ENCODE data around the gene OPCML.

OPCML gene

DNA sequence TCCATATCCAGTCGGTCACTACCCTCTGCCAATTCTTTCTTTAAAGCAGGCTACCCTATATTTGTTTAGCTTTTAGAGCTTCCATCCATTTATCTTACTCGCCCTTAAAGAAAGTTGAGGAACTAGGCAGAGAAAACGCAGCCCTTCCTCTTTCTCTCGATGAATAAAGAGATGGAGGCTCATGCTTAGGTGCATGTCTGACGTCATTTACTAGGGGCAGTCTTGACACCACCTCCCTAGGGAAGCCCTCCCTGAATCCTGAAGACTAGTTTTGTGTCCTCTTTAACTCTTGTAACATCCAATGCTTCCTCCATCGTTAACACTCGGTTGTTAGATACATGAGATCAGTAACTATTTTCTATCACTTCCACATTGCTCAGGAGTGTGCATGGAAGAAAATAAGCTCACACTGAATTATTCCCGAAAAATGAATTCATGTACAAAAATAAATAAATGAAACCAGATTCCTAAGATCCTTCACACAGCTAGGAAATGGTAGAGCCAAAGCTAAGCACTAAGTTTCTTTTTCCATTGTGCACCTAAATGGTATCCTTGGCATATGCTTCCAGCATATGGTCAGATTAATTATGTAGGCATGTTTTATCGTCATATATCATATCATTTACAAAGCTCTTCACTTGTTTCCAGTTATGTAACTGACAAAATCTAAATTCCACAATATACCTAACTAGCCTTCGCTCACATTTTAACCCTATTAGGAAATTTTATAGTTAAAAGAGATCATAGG, 291.2 kb downstream of the OPCML start:
- TF ChIP-seq, protein P1, sequence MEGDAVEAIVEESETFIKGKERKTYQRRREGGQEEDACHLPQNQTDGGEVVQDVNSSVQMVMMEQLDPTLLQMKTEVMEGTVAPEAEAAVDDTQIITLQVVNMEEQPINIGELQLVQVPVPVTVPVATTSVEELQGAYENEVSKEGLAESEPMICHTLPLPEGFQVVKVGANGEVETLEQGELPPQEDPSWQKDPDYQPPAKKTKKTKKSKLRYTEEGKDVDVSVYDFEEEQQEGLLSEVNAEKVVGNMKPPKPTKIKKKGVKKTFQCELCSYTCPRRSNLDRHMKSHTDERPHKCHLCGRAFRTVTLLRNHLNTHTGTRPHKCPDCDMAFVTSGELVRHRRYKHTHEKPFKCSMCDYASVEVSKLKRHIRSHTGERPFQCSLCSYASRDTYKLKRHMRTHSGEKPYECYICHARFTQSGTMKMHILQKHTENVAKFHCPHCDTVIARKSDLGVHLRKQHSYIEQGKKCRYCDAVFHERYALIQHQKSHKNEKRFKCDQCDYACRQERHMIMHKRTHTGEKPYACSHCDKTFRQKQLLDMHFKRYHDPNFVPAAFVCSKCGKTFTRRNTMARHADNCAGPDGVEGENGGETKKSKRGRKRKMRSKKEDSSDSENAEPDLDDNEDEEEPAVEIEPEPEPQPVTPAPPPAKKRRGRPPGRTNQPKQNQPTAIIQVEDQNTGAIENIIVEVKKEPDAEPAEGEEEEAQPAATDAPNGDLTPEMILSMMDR (IDR thresholded peaks at IDR 0.05), result no peak

DNA sequence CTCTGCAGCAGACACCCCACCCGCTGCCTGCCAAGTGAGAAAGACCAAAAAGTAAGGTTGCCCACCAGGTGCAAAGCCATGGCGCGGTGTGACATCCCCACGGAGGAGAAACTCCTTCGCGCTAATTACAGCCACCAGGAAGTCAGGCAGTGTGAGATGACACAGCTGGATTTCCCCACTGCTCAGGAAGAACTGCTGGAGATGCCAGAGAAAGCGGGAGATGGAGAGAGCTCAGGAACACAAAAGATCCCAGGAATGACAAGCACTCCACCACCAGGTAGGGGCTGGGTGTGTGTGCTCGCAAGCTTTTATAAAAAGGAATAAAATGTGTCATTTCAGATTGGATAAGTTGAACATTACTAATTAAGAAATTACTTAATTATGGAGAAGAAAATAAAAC, 292.7 kb downstream of the OPCML start:
- TF ChIP-seq, protein P1 (IDR thresholded peaks at IDR 0.05), result no peak

DNA sequence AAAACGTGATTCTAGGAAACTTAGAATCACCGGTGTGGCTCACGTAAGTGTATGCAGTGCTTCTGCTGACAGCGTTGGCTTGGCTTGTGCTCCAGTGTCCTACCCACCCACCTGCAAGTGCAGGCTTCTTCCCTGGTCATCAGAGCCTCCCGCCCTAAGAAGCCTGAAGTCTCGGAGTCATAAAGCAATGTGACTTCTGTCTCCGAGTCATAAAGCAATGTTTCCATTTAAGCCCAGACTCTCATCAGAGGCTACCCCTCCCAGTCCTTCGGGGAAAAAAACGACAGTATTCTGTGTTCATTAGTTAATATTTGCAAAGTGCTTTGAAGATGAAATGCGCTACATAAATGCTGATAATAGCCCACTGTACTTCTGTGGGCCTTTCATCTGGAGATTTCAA, 293.8 kb downstream of the OPCML start:
- TF ChIP-seq, protein P1 (IDR thresholded peaks at IDR 0.05), result no peak

DNA sequence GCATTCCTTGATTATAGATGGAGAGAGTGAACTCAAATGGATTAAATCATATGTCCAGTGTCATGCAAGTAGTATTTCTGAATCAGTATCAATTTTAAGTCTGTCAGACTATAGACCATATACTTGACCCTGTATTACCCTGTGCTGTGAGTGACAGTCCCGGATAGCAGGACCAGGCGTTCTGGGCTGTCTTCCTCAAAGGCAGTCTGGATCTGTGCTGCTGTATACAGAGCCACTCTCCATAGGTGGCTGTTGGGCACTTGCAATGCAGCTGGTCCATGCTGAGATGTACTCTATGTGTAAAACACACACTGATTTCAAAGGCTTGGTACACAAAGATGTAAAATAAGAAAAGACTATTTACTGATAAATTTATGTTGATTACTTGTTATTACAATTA, 294.3 kb downstream of the OPCML start:
- TF ChIP-seq, protein P1 (IDR thresholded peaks at IDR 0.05), result no peak

DNA sequence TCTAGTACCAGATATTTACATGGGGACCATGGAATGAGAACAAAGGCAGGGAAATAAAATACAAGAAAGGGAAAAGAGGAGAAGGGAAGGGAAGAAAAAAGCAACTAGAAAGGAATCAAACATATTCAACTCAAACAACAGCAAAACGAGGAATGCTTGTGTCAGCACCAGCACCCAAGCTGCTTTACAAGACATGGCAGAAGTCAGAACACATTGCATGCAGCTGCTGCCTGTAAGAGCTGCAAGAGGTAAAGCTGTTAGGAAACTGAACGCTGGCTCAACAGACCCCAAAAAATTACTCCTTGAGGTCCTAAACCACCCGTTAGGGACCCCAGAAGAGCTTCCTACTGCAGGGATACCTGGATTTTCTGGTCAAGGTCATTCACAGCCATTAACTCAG, 296.9 kb downstream of the OPCML start:
- TF ChIP-seq, protein P1 (IDR thresholded peaks at IDR 0.05), result no peak

DNA sequence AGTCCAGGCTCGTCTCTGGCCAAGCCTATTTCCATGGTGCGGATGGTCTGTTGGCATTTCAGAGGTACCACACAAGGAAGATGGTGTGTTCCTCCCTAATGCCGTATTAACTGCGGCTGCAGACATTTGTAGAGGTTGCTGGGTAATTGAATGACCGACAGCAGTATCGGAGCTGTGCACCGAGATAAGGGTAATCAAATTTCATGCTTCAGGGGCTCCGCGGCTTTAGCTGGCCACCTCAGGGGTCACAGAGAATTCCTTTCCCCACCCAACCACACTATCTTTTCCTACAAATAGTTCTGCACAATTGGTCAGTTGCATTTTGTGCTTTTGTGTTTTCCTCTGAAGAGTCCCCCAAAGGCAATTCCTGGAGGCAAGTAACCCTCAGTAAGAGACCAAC, 297.4 kb downstream of the OPCML start:
- TF ChIP-seq, protein P1 (IDR thresholded peaks at IDR 0.05), result no peak

DNA sequence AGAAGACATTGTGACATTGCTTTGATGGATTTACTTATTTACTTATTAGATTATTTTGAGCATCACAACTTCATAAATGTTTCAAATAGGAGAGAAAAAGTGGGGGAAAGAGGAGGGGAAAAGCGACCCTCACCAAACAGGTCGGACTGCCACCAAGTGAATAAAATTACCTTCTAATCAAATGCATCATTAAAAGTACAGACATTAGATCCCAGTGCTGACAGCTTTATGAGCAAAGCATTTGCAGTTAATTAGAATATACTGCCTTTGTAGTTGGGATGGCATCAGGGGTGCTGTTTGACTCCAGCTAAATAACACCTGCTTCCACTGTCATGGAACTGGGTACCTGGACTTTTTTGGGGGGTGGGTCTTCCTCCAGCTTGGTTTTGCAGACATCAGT, 299.6 kb downstream of the OPCML start:
- TF ChIP-seq, protein P1 (IDR thresholded peaks at IDR 0.05), result no peak

DNA sequence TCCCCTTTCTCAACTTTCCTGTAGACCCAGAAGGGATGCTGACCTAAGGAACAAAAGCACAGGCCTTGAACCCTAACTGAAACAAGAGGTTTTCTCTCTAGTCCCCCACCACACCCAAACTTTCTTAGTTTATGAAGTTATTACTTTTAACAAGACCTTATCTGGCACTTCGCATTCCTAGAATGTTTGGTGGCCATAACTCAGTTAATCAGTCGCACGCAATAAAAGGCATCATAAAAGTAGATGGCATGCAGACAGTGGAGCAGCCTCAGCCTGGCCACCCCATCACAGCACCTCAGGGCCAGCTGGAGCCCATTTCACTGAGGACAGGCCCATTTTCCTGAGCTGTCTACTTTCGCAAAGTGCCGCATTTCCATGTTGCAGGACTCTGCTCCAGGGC, 301.9 kb downstream of the OPCML start:
- TF ChIP-seq, protein P1 (IDR thresholded peaks at IDR 0.05), result no peak
